Measurements from ENCODE around the gene DENND1C.

- TF ChIP-seq CTCF (conservative IDR thresholded peaks at IDR 0.05; ENCODE audit: low read length) (no peak), EZH2phosphoT487 (IDR thresholded peaks at IDR 0.05; ENCODE audit: borderline replicate concordance, low read depth, low read length) (no peak)
Observed at GRCh38 chr19:6489278-6490061, 7.9 kb upstream of the DENND1C start.

Measured in OCI-LY7 (cell line).